Bronchial epithelial cell (primary cell): ENCODE measurements around the gene CPSF4L. TPM values are rescaled to one million over a fixed set of nuclear protein-coding genes. Genes with fewer than 3 reads are reported as not detected.
A peak's percentile ranks its signal among the peaks of the same experiment; 100 is the strongest.

ENCODE experiments used
- DNase-seq: peaks from one replicate; pipeline ENCODE4 v3.0.0-alpha.2; 2010; ENCODE audit warnings: low read depth
- FAIRE-seq: peaks from 2 replicates; lab custom pipeline; 2011; peaks lifted over from hg19 to GRCh38; lab: Jason Lieb, UNC
- H3K27me3 ChIP-seq: 2 replicates; pipeline ENCODE4 v1.5.1; 2011; ENCODE audit warnings: low read length; ENCODE audit not compliant: control insufficient read depth, insufficient read depth
- H3K36me3 ChIP-seq: 2 replicates; pipeline ENCODE4 v1.5.1; 2011; ENCODE audit warnings: low read length; ENCODE audit not compliant: control insufficient read depth, insufficient read depth
- H3K4me3 ChIP-seq: 2 replicates; pipeline ENCODE4 v1.5.1; 2011; ENCODE audit warnings: mild to moderate bottlenecking, low read depth, low read length, control low read depth
- total RNA-seq: library from RNA; depleted of rRNA; stranded (reverse); fragments of >200 nt; gene quantifications from 2 replicates; pipeline ENCODE4 v1.2.1, GENCODE V29; 2014
- TF ChIP-seq, protein P1 (sequence below): IDR thresholded peaks from 2 replicates; pipeline ENCODE4 v1.5.1; 2011; ENCODE audit warnings: mild to moderate bottlenecking, moderate library complexity, low read length, control low read depth, inconsistent platforms; ENCODE audit not compliant: insufficient read depth, severe bottlenecking

CPSF4L gene
- total RNA-seq, 1 donor from 2014 or later: not detected

DNA sequence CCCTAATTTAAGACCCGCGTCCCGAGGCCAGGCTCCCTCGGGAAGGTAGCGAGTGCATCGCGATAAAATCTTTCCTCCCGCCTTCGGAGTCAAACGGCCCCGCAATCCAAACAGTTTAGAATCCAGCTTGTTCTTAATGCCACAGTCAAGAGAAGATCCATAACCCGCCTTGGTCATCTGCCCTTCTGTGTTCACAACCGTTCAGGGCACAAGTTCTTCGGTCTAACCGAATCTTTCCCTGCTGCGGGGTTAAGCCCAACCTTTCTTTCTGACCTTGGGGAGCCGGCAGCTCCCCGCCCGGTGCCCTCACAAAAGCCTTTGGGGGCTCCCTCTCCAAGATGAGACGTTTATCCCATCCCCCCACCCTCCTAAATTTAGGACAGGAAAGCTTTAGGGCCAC is 30.3 kb downstream of the CPSF4L start:
- no peak for FAIRE-seq
- Histone ChIP-seq H3K4me3 (peak overlapping the region; percentile 90), H3K36me3 (no peaks in the 10 kb centered on the region), H3K27me3 (no peaks in the 10 kb centered on the region)
- DNase-seq: no peak
- TF ChIP-seq, protein P1, sequence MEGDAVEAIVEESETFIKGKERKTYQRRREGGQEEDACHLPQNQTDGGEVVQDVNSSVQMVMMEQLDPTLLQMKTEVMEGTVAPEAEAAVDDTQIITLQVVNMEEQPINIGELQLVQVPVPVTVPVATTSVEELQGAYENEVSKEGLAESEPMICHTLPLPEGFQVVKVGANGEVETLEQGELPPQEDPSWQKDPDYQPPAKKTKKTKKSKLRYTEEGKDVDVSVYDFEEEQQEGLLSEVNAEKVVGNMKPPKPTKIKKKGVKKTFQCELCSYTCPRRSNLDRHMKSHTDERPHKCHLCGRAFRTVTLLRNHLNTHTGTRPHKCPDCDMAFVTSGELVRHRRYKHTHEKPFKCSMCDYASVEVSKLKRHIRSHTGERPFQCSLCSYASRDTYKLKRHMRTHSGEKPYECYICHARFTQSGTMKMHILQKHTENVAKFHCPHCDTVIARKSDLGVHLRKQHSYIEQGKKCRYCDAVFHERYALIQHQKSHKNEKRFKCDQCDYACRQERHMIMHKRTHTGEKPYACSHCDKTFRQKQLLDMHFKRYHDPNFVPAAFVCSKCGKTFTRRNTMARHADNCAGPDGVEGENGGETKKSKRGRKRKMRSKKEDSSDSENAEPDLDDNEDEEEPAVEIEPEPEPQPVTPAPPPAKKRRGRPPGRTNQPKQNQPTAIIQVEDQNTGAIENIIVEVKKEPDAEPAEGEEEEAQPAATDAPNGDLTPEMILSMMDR: no peak

DNA sequence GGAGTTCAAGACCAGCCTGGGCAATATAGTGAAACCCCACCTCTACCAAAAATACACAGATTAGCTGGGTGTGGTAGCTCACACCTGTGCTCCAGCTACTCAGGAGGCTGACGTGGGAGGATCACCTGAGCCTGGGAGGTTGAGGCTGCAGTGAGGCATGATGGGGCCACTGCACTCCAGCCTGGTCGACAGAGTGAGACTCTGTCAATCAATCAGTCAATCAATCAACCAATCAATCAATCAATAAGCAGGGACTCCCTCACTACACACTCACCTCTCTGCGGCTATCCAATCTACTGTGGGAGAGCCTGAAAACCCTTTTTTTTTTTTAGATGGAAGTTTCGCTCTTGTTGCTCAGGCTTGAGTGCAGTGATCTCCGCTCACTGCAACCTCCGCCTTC is 31.6 kb downstream of the CPSF4L start:
- TF ChIP-seq, protein P1: no peak
- no peak for DNase-seq
- Histone ChIP-seq H3K4me3 (no peak overlapping the region), H3K36me3 (no peaks in the 10 kb centered on the region), H3K27me3 (no peaks in the 10 kb centered on the region)
- FAIRE-seq: no peak

DNA sequence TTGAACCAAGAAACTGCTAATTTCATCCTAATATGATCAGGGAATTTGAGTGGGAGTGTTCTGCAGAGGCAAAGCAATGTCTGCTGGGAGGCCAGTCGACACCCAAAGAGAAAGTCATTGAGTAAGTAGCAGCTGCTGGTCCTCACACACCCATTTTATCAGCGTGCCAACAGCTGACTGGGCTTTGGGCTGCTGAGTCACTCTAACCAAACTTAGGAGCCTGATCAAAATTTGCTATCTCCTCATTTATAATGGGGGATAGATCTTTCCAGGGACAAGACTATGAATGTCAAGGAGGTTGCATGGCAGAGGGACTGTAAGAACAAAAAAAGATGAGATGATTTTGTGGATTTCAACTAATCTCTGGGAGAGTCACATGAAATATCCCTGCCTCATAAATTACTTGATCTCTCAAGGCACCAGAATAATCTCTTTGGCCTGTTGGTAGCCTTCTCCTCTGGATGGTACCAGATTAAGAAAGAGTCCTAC is 32.9 kb downstream of the CPSF4L start:
- no peaks in the 10 kb centered on the region for H3K36me3 ChIP-seq
- TF ChIP-seq, protein P1: no peak
- no peak overlapping the region for H3K4me3 ChIP-seq
- peak; percentile 82 for DNase-seq
- no peaks in the 10 kb centered on the region for H3K27me3 ChIP-seq
- FAIRE-seq: no peak

DNA sequence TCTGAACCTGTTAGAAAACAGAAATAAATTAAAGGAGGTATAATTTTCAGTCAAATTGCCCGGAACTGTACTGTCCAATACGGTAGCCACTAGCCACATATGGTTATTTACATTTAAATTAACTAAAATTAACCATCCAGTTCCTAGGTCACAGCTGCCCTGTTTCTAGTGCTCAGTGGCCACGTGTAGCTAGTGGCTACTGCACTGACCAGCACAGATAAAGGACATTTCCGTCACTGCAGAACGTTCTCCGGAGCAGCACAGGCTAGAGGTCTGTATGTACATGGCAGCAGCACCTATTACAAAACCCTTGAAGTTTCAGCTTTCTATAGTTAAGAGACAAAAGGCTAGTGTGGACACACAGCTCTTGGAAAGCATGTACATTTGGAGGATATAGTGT is 33.7 kb downstream of the CPSF4L start:
- Histone ChIP-seq H3K36me3 (no peaks in the 10 kb centered on the region), H3K27me3 (no peaks in the 10 kb centered on the region), H3K4me3 (no peak overlapping the region)
- TF ChIP-seq, protein P1: no peak
- FAIRE-seq: no peak
- no peak for DNase-seq

DNA sequence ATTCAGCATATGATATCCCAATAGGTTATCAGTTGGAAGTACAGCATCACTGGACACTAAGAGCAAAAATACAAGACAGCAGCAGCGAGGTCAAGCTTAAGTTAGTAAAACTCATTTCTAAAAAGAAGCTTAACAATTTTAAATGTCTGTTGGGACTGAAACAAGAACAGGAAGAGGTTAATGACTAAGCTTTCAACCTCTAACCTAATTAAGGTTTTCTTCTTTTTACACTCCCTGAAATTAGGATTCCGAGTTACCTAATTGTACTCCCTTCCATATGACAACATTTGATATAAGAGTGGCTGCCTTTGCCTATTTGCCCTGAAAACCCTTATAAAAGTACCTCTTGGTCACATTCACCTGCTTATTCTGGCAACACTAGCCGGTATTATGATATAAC is 34.3 kb downstream of the CPSF4L start:
- H3K4me3 ChIP-seq: no peak overlapping the region
- no peaks in the 10 kb centered on the region for H3K27me3 ChIP-seq
- TF ChIP-seq, protein P1: no peak
- no peaks in the 10 kb centered on the region for H3K36me3 ChIP-seq
- DNase-seq (no peak), FAIRE-seq (no peak)

DNA sequence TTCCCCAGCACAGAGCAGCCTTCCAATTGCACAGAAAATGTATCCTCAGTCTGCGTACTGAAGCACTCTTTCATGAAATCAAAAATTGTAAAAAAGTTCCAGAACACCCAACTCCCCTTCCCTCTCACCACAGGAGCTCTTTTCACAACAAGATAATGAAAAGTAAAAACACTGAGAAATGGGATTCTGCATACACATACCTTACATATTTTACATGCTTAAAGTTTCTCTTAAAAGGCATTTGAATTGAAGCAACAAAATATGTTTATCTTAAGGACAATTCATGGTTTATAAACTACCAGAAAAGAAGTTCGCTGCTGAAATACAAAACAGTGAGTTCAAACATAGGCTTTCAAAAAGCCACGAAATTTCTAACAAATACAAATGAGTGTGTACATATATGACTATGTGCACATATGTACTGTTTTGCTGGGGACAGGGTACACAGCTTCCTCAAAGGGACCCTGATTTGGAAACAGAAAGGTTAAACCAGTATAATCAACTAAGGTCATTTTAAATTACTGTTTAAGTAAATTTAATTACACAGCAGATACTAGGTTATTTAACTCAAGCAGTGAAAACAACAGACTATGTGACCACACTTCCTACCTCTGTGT is 35.0 kb downstream of the CPSF4L start:
- Histone ChIP-seq H3K36me3 (no peaks in the 10 kb centered on the region), H3K4me3 (no peak overlapping the region), H3K27me3 (no peaks in the 10 kb centered on the region)
- no peak for FAIRE-seq
- TF ChIP-seq, protein P1: no peak
- no peak for DNase-seq
